CD4-positive, alpha-beta memory T cell (primary cell): ENCODE measurements around the gene ROBO1. TPM values are rescaled to one million over a fixed set of nuclear protein-coding genes. Genes with fewer than 3 reads are reported as not detected.

Experiments used
- CTCF ChIA-PET: fragments of 350-600 bp; sonication (Branson Sonifier 250); formaldehyde crosslinking; loops from one replicate; lab custom pipeline; 2021; ENCODE audit warnings: inconsistent platforms; ENCODE audit not compliant: partially characterized antibody; lab: Charles Lee
- POLR2A ChIA-PET: fragments of 350-600 bp; sonication (Branson Sonifier 250); formaldehyde crosslinking; loops from one replicate; lab custom pipeline; 2021; ENCODE audit not compliant: partially characterized antibody; lab: Charles Lee
- DNase-seq, 5 donors: peaks; one replicate each; pipeline versions ENCODE4 v3.0.0 to v3.0.0-alpha.2; 2020 to 2022; ENCODE audit warnings: mixed read lengths in 1 of 5
- H3K27ac ChIP-seq: one replicate; pipeline ENCODE4 v1.7.0; 2013; ENCODE audit warnings: low read depth, low read length
- H3K27me3 ChIP-seq: 2 replicates; pipeline ENCODE4 v1.7.0; 2013; ENCODE audit warnings: mild to moderate bottlenecking, low read length, moderate library complexity; ENCODE audit not compliant: insufficient read depth
- H3K36me3 ChIP-seq: 2 replicates; pipeline ENCODE4 v1.7.0; 2013; ENCODE audit warnings: mild to moderate bottlenecking, low read length, moderate library complexity; ENCODE audit not compliant: insufficient read depth
- H3K4me1 ChIP-seq: 2 replicates; pipeline ENCODE4 v1.7.0; 2013; ENCODE audit warnings: mild to moderate bottlenecking, low read length, moderate library complexity; ENCODE audit not compliant: insufficient read depth
- H3K4me3 ChIP-seq, 2 donors: one replicate each; pipeline ENCODE4 v1.7.0; 2013; ENCODE audit warnings: low read length in 2 of 2, mild to moderate bottlenecking in 1 of 2
- H3K9me3 ChIP-seq, 2 donors: one replicate each; pipeline ENCODE4 v1.7.0; 2013; ENCODE audit warnings: low read length in 2 of 2, control low read depth in 1 of 2; ENCODE audit not compliant: control insufficient read depth in 1 of 2
- H3K27ac Mint-ChIP-seq, 7 donors: one replicate each; pipeline ENCODE4 v1.8.0; 2020 to 2021; ENCODE audit warnings: mixed read lengths in 7 of 7, mild to moderate bottlenecking in 6 of 7, inconsistent platforms in 3 of 7, moderate library complexity in 3 of 7
- H3K27me3 Mint-ChIP-seq, 2 donors: one replicate each; pipeline ENCODE4 v1.8.0; 2020 to 2021; ENCODE audit warnings: mixed read lengths in 2 of 2
- H3K36me3 Mint-ChIP-seq, 2 donors: one replicate each; pipeline ENCODE4 v1.8.0; 2020 to 2021; ENCODE audit warnings: mixed read lengths in 2 of 2, inconsistent platforms in 1 of 2, mild to moderate bottlenecking in 1 of 2
- H3K4me1 Mint-ChIP-seq, 4 donors: one replicate each; pipeline ENCODE4 v1.8.0; 2020 to 2021; ENCODE audit warnings: mixed read lengths in 4 of 4, mild to moderate bottlenecking in 1 of 4
- H3K4me3 Mint-ChIP-seq, 8 donors: one replicate each; pipeline ENCODE4 v1.8.0; 2020 to 2021; ENCODE audit warnings: mixed read lengths in 8 of 8, mild to moderate bottlenecking in 7 of 8, moderate library complexity in 6 of 8, inconsistent platforms in 3 of 8
- H3K9me3 Mint-ChIP-seq, 8 donors: one replicate each; pipeline ENCODE4 v1.8.0; 2020 to 2021; ENCODE audit warnings: mixed read lengths in 8 of 8, mild to moderate bottlenecking in 5 of 8, inconsistent platforms in 3 of 8, moderate library complexity in 1 of 8
- intact Hi-C: fragments of 100-400 bp; cut with micrococcal nuclease; formaldehyde crosslinking; loops from one replicate; pipeline ENCODE4 v1.15.1; 2023
- polyA plus RNA-seq, 2 donors: library from polyadenylated mRNA; unstranded; fragments of 300-500 nt; fragmentation: Illumina TruSeq; gene quantifications; one replicate each; pipeline ENCODE4 v1.2.3, GENCODE V29; 2021
- total RNA-seq, 2 experiments: library from RNA; stranded (reverse); gene quantifications; one replicate each; pipeline ENCODE4 v1.2.3, GENCODE V29; 2021

The ROBO1 gene
- total and polyA plus RNA-seq, 4 experiments from 2014 or later: not detected

GRCh38 chr3:78736863-78737262, 1030.9 kb downstream of the ROBO1 start:
- Mint-ChIP-seq H3K9me3 (peaks cover 0 to 15% (median 8%) of the 10 kb centered on the region in 8 donors), H3K4me1 (no peaks in the 10 kb centered on the region), H3K27me3 (no peaks in the 10 kb centered on the region), H3K36me3 (no peaks in the 10 kb centered on the region), H3K27ac (no peak overlapping the region), H3K4me3 (no peak overlapping the region)
- DNase-seq: no peak
- CTCF ChIA-PET: no interaction called here
- Histone ChIP-seq H3K9me3 (no peaks in the 10 kb centered on the region), H3K4me3 (no peak overlapping the region), H3K27ac (no peak overlapping the region), H3K4me1 (no peaks in the 10 kb centered on the region), H3K27me3 (no peaks in the 10 kb centered on the region), H3K36me3 (no peaks in the 10 kb centered on the region)
- POLR2A ChIA-PET: no interaction called here
- intact Hi-C loops: no loop called here

DNA sequence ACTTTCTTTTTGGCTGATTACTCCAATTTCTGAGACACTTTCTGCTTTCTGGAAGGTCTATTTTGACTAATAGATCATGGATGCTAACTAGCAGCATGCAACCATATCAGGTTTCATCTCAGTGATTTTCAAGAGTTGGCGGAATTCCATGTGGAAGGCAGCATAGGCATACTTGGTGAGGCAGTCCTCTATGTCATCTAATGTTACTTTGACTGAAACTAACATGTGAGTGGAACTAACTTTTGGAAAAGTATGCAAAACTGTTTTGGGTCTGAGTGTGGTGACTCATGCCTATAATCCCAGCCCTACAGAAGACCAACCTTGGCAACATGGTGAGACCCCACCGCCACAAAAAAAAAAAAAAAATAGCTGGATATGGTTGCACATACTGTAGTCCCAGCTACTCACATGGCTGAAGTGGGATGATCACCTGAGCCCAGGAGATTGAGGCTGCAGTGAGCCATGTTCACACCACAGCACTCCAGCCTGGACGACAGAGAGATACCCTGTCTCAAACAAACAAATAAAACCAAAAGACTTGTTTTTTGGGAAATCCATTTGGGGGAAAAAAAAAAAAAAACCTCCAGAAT, 1033.7 kb downstream of the ROBO1 start:
- no peaks in the 10 kb centered on the region for H3K4me1 Mint-ChIP-seq
- CTCF ChIA-PET: no interaction called here
- no peak overlapping the region for H3K4me3 Mint-ChIP-seq
- POLR2A ChIA-PET: no interaction called here
- Histone ChIP-seq H3K9me3 (no peaks in the 10 kb centered on the region), H3K4me3 (no peak overlapping the region), H3K27me3 (no peaks in the 10 kb centered on the region), H3K36me3 (no peaks in the 10 kb centered on the region), H3K4me1 (no peaks in the 10 kb centered on the region), H3K27ac (no peak overlapping the region)
- H3K9me3 Mint-ChIP-seq: peaks cover 0 to 18% (median 8%) of the 10 kb centered on the region in 8 donors
- intact Hi-C loops: no loop called here
- H3K27me3 Mint-ChIP-seq: no peaks in the 10 kb centered on the region
- H3K27ac Mint-ChIP-seq: no peak overlapping the region
- DNase-seq: no peak
- H3K36me3 Mint-ChIP-seq: no peaks in the 10 kb centered on the region

- Histone ChIP-seq H3K9me3 (no peaks in the 10 kb centered on the region), H3K36me3 (no peaks in the 10 kb centered on the region), H3K27ac (no peak overlapping the region), H3K4me3 (no peak overlapping the region), H3K4me1 (no peaks in the 10 kb centered on the region), H3K27me3 (no peaks in the 10 kb centered on the region)
- ChIA-PET POLR2A (no interaction called here), CTCF (no interaction called here)
- H3K27ac Mint-ChIP-seq: no peak overlapping the region
- DNase-seq: no peak
- no peaks in the 10 kb centered on the region for H3K36me3 Mint-ChIP-seq
- H3K9me3 Mint-ChIP-seq: peaks cover 0 to 20% (median 6%) of the 10 kb centered on the region in 8 donors
- no peak overlapping the region for H3K4me3 Mint-ChIP-seq
- no peaks in the 10 kb centered on the region for H3K4me1 Mint-ChIP-seq
- intact Hi-C loops: no loop called here
- H3K27me3 Mint-ChIP-seq: no peaks in the 10 kb centered on the region
Measured at GRCh38 chr3:78732893-78733292, 1034.9 kb downstream of the ROBO1 start.

DNA sequence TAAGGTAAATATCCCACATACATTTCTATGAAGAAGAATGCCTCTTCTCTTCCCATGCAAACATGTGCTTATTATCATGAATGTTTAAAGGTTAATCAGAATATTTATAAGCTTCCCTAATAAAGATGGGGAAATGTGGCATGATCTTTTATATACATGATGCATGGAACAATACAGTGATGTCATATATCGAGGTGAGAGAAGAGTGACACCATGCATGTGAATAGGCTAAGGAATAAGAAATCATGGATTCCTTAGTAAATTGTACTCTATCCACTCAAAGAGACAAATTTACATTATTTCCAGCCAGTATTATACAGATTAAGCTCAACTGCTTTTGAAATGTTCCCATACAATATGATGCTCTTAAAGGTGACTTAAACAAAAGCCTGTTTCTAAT, 1035.3 kb downstream of the ROBO1 start:
- H3K4me3 ChIP-seq: no peak overlapping the region
- no peaks in the 10 kb centered on the region for H3K27me3 Mint-ChIP-seq
- H3K27me3 ChIP-seq: no peaks in the 10 kb centered on the region
- H3K27ac ChIP-seq: no peak overlapping the region
- no peaks in the 10 kb centered on the region for H3K9me3 ChIP-seq
- H3K27ac Mint-ChIP-seq: no peak overlapping the region
- no peaks in the 10 kb centered on the region for H3K4me1 Mint-ChIP-seq
- peaks cover 0 to 18% (median 4%) of the 10 kb centered on the region in 8 donors for H3K9me3 Mint-ChIP-seq
- H3K36me3 Mint-ChIP-seq: no peaks in the 10 kb centered on the region
- intact Hi-C loops: no loop called here
- DNase-seq: no peak
- ChIA-PET CTCF (no interaction called here), POLR2A (no interaction called here)
- no peak overlapping the region for H3K4me3 Mint-ChIP-seq
- H3K36me3 ChIP-seq: no peaks in the 10 kb centered on the region
- no peaks in the 10 kb centered on the region for H3K4me1 ChIP-seq

DNA sequence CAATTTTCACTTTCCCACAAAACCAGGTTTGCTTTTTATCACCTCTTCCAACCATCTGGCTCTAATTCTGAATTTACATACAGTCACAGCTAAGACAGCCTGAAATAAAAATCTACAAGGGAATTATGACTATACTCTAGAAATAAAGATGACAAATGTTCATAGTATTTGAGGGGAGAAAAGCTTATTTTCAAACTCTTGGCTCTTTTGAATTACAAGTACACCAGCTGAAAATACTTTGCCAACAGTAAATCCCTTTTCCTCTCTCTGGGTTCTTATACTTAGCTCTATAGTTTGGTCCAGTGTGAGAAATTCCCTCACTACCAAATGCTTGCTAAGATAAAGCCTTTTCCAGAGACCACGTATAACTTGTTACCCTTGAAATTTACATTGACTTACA, 1037.9 kb downstream of the ROBO1 start:
- ChIA-PET CTCF (no interaction called here), POLR2A (no interaction called here)
- Mint-ChIP-seq H3K27ac (no peak overlapping the region), H3K4me3 (no peak overlapping the region), H3K27me3 (no peaks in the 10 kb centered on the region), H3K4me1 (no peaks in the 10 kb centered on the region), H3K36me3 (no peaks in the 10 kb centered on the region), H3K9me3 (peaks cover 0 to 14% (median 2%) of the 10 kb centered on the region in 8 donors)
- DNase-seq: no peak
- H3K27me3 ChIP-seq: no peaks in the 10 kb centered on the region
- H3K36me3 ChIP-seq: no peaks in the 10 kb centered on the region
- H3K4me1 ChIP-seq: no peaks in the 10 kb centered on the region
- H3K9me3 ChIP-seq: no peaks in the 10 kb centered on the region
- H3K4me3 ChIP-seq: no peak overlapping the region
- no peak overlapping the region for H3K27ac ChIP-seq
- intact Hi-C loops: no loop called here

- H3K4me3 ChIP-seq: no peak overlapping the region
- no peaks in the 10 kb centered on the region for H3K4me1 ChIP-seq
- Mint-ChIP-seq H3K9me3 (peaks cover 0 to 14% (median 3%) of the 10 kb centered on the region in 8 donors), H3K4me3 (no peak overlapping the region), H3K36me3 (no peaks in the 10 kb centered on the region), H3K4me1 (no peaks in the 10 kb centered on the region), H3K27me3 (no peaks in the 10 kb centered on the region), H3K27ac (no peak overlapping the region)
- DNase-seq: no peak
- ChIA-PET POLR2A (no interaction called here), CTCF (no interaction called here)
- H3K27ac ChIP-seq: no peak overlapping the region
- H3K27me3 ChIP-seq: no peaks in the 10 kb centered on the region
- no peaks in the 10 kb centered on the region for H3K36me3 ChIP-seq
- intact Hi-C loops: no loop called here
- no peaks in the 10 kb centered on the region for H3K9me3 ChIP-seq
Measured at GRCh38 chr3:78728406-78729145, 1039.2 kb downstream of the ROBO1 start.

GRCh38 chr3:78726545-78726944, 1041.3 kb downstream of the ROBO1 start:
- Histone ChIP-seq H3K36me3 (no peaks in the 10 kb centered on the region), H3K4me1 (no peaks in the 10 kb centered on the region), H3K4me3 (no peak overlapping the region), H3K27ac (no peak overlapping the region), H3K9me3 (no peaks in the 10 kb centered on the region), H3K27me3 (no peaks in the 10 kb centered on the region)
- no peaks in the 10 kb centered on the region for H3K4me1 Mint-ChIP-seq
- H3K4me3 Mint-ChIP-seq: no peak overlapping the region
- no peak overlapping the region for H3K27ac Mint-ChIP-seq
- ChIA-PET POLR2A (no interaction called here), CTCF (no interaction called here)
- no peaks in the 10 kb centered on the region for H3K36me3 Mint-ChIP-seq
- H3K9me3 Mint-ChIP-seq: peaks cover 0 to 8% (median 3%) of the 10 kb centered on the region in 8 donors
- intact Hi-C loops: no loop called here
- H3K27me3 Mint-ChIP-seq: no peaks in the 10 kb centered on the region
- no peak for DNase-seq
